ENCODE data around the gene PDE6B. TPM values are rescaled to one million over a fixed set of nuclear protein-coding genes. Genes with fewer than 3 reads are reported as not detected.

The PDE6B gene
- total and polyA plus RNA-seq, 2 experiments from 2014 or later, result 43.1 to 48.1 TPM

DNA sequence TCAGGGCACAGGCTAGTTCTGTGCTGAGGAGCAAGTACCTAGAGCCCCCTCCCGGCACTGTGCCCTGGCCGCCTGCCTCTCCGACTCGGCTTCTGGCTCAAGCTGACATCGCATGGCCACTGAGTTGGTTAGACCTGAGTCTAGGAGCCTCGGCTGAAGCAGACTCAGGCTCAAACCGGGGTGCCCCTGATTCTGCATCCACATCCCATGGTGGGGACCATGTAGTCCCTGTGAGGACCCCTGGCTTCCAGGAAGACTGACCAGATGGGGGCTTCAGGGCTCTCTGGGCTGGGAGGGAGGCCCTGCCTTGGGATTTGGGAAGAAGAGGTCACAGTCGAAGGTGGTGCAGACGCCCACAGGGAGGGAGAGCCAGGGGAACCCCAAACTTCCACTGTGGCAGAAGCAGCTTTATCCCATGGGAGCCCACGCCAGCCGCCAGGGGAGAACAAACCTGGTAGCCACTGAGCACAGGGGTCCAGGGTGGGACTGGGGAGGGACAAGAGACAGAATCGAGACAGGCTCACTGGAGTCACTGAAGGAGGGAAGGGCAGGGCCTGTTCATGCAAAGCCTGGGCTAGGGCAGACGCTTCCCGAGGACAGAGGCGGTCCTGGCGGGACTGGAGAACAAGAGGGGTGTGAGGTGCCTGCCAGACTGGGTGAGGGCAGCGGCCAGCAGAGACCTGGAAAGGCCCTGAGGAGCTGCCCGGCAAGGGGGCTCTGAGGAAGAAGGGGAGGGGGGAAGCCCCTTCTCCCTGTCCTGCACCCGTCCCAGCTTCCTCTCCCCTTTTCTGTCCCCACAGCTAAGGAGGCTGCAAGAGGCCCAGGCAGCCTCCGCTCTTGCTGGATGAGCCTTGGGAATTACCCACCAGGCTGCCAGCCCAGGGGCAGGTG lies 1.1 kb downstream of the PDE6B start:
- Histone ChIP-seq H3K9me3 (ENCODE audit: low read depth) (no peaks in the 10 kb centered on the region), H3K27me3 (no peaks in the 10 kb centered on the region), H3K36me3 (no peaks in the 10 kb centered on the region), H3K4me3 (no peak overlapping the region), H3K4me1 (ENCODE audit: low read depth) (no peaks in the 10 kb centered on the region), H3K27ac (no peak overlapping the region)
- DNase-seq (ENCODE audit: low read depth in 1 of 2, low spot score in 1 of 2), result no peak
- TF ChIP-seq, protein P1, sequence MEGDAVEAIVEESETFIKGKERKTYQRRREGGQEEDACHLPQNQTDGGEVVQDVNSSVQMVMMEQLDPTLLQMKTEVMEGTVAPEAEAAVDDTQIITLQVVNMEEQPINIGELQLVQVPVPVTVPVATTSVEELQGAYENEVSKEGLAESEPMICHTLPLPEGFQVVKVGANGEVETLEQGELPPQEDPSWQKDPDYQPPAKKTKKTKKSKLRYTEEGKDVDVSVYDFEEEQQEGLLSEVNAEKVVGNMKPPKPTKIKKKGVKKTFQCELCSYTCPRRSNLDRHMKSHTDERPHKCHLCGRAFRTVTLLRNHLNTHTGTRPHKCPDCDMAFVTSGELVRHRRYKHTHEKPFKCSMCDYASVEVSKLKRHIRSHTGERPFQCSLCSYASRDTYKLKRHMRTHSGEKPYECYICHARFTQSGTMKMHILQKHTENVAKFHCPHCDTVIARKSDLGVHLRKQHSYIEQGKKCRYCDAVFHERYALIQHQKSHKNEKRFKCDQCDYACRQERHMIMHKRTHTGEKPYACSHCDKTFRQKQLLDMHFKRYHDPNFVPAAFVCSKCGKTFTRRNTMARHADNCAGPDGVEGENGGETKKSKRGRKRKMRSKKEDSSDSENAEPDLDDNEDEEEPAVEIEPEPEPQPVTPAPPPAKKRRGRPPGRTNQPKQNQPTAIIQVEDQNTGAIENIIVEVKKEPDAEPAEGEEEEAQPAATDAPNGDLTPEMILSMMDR (IDR thresholded peaks at IDR 0.05; ENCODE audit: low read depth, low read length), result no peak

- Histone ChIP-seq H3K27me3 (no peaks in the 10 kb centered on the region), H3K36me3 (no peaks in the 10 kb centered on the region), H3K4me1 (ENCODE audit: low read depth) (no peaks in the 10 kb centered on the region), H3K27ac (no peak overlapping the region), H3K4me3 (no peak overlapping the region), H3K9me3 (ENCODE audit: low read depth) (no peaks in the 10 kb centered on the region)
- TF ChIP-seq, protein P1 (IDR thresholded peaks at IDR 0.05; ENCODE audit: low read depth, low read length), result no peak
- DNase-seq (ENCODE audit: low read depth in 1 of 2, low spot score in 1 of 2), result no peak
These were observed 2.2 kb downstream of the PDE6B start for GRCh38 chr4:627347-628125.

DNA sequence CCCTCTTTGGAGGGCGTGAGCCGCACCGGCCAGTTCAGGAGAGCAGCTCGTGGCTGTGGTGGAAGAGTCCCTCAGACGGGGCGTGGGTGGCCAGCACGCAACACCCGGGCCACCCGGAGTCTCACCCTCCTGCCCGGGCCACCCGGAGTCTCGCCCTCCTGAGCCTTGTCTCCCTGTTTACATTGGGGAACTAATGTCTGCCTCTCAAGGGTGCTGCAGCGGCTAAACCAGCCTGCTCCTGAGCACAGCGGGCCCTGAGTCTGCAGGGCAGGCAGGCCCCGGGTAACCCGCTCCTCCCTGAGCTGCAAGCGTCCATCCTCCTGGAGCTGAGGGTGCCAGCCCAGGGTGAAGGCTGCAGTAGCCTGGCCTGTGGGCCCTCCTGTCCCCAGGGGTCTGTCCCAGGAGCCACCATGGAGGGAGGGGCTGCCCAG lies 3.0 kb downstream of the PDE6B start:
- TF ChIP-seq, protein P1 (IDR thresholded peaks at IDR 0.05; ENCODE audit: low read depth, low read length), result no peak
- no peak for DNase-seq (ENCODE audit: low read depth in 1 of 2, low spot score in 1 of 2)

DNA sequence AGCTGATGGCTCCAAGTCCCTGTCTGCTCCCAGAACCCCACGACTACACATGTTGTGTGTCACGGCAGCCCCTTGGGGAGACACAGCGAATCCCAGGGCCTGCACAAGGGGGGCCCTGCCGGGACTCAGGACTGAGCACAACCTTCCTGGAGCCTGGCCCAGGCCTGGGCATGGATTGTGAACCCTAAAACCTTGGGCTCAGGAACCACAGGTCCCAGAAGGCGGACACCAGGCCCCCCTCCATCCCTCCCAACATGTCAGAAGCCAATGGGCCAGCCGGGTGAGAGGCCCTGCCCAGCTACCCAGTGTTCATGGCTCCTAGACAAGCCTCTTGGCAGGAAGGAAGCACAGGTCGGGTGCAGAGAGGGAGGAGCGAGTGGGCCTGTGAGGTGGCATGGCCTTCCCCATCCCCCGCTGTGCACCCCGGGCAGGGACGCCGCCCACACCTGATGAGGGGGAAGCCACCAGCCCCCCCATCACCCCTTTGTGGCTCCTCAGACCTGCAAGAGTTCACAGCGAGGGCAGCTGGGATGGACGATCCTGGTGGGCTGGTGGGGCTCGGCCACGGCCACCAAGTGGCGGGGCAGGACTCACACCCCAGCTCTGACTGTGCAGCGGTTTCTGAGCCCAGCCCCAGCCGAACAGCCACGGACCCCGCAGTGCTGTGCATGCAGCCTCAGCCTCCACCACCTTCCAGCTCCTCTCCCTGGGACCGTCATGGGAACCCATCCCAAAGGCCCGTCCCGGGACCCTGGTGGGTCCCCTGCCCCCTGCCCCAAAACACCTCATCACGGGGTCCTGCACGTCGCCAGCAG lies 3.7 kb downstream of the PDE6B start:
- Histone ChIP-seq H3K27me3 (no peaks in the 10 kb centered on the region), H3K27ac (no peak overlapping the region), H3K4me1 (ENCODE audit: low read depth) (no peaks in the 10 kb centered on the region), H3K36me3 (no peaks in the 10 kb centered on the region), H3K4me3 (no peak overlapping the region), H3K9me3 (ENCODE audit: low read depth) (no peaks in the 10 kb centered on the region)
- TF ChIP-seq, protein P1 (IDR thresholded peaks at IDR 0.05; ENCODE audit: low read depth, low read length), result no peak
- no peak for DNase-seq (ENCODE audit: low read depth in 1 of 2, low spot score in 1 of 2)

More for the DNA sequence above, 3.0 kb downstream of the PDE6B start:
- no peak overlapping the region for H3K27ac ChIP-seq
- H3K4me1 ChIP-seq (ENCODE audit: low read depth), result no peaks in the 10 kb centered on the region
- H3K9me3 ChIP-seq (ENCODE audit: low read depth), result no peaks in the 10 kb centered on the region
- H3K36me3 ChIP-seq, result no peaks in the 10 kb centered on the region
- no peaks in the 10 kb centered on the region for H3K27me3 ChIP-seq
- H3K4me3 ChIP-seq, result no peak overlapping the region

DNA sequence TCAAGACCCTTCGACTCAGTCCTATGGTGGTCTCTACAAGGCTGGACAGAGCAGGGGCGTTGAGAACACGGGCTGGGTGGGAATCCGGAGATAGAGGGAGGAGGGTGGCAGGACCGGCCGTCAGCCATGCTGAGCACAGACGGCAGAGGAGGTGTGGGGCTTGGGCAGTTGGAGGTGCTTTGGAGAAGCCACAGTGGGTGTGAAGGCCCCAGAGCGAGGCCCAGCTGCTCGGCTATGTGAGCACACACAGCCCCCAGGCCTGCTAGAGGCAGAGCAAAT lies 4.2 kb downstream of the PDE6B start:
- no peak for DNase-seq (ENCODE audit: low read depth in 1 of 2, low spot score in 1 of 2)

More for the DNA sequence above, 4.2 kb downstream of the PDE6B start:
- Histone ChIP-seq H3K36me3 (no peaks in the 10 kb centered on the region), H3K9me3 (ENCODE audit: low read depth) (no peaks in the 10 kb centered on the region), H3K4me1 (ENCODE audit: low read depth) (no peaks in the 10 kb centered on the region), H3K27me3 (no peaks in the 10 kb centered on the region), H3K4me3 (no peak overlapping the region), H3K27ac (no peak overlapping the region)
- TF ChIP-seq, protein P1 (IDR thresholded peaks at IDR 0.05; ENCODE audit: low read depth, low read length), result no peak
